GM12892 (cell line): ENCODE measurements around the gene UPK2.

Source experiments
- POLR2A ChIP-seq: IDR thresholded peaks from 2 replicates; pipeline ENCODE4 v1.6.1; 2011; ENCODE audit warnings: low read depth, low read length, control low read depth
- POLR2AphosphoS5 ChIP-seq: IDR thresholded peaks from 2 replicates; pipeline ENCODE4 v1.6.1; 2011; ENCODE audit warnings: low read depth, low read length, control low read depth
- TAF1 ChIP-seq: IDR thresholded peaks from 2 replicates; pipeline ENCODE4 v1.6.1; 2011; ENCODE audit warnings: low read depth, mild to moderate bottlenecking, control low read depth, low read length, borderline replicate concordance

DNA sequence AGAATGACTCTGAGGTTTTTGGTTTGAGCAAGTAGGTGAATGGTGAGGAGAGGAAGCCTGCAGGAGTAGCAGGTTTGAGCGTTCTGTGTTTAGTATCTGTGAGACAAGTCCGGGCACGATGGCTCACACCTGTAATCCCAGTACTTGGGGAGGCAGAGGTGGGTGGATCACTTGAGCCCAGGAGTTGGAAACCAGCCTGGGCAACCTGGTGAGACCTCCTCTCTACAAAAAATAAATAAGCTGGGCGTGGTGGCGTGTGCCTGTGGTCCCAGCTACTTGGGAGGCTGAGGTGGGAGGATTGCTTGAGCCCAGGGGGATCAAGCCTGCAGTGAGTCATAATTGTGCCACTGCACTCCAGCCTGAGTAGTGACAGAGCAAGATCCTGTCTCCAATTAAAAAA is 32.2 kb downstream of the UPK2 start:
- no peak for TF ChIP-seq POLR2A
- TF ChIP-seq POLR2AphosphoS5, result no peak
- TF ChIP-seq TAF1, result no peak
